ENCODE data around the gene KRTAP4-1. TPM values are rescaled to one million over a fixed set of nuclear protein-coding genes. Genes with fewer than 3 reads are reported as not detected.

The KRTAP4-1 gene
- total and polyA plus RNA-seq, 2 of the 13 experiments (the other 11 are each of a cell fraction or from before 2014, with no cell fraction given) = not detected

GRCh38 chr17:41231731-41232130, 47.0 kb upstream of the KRTAP4-1 start:
- H3K27ac ChIP-seq (ENCODE audit: extremely low read length, insufficient read depth, low read length) = no peak overlapping the region
- FAIRE-seq (no peak), ATAC-seq (no peak), DNase-seq (ENCODE audit: low spot score) (no peak)
- no peaks in the 10 kb centered on the region for H3K36me3 ChIP-seq (replicated peaks in 1 of 2; ENCODE audit: control insufficient read depth in 1 of 2, insufficient read depth in 2 of 2, low read length in 2 of 2)
- H3K79me2 ChIP-seq (ENCODE audit: insufficient read depth, low read length) = no peaks in the 10 kb centered on the region
- intact Hi-C loops (cut with micrococcal nuclease; ENCODE audit: unreplicated experiment) = no loop called here
- WGBS (ENCODE audit: low lambda C conversion rate) = 11% methylated on average over 6 of the region's 6 CpGs
- H3K9ac ChIP-seq (ENCODE audit: insufficient read depth, low read depth, low read length) = no peak overlapping the region
- no peaks in the 10 kb centered on the region for H4K20me1 ChIP-seq (ENCODE audit: insufficient read depth, low read length)
- no TSS peak for BruUV-seq (replicated peaks)
- no peak overlapping the region for H3K4me3 ChIP-seq (replicated peaks in 1 of 3; ENCODE audit: insufficient read depth in 1 of 3, low read depth in 2 of 3, low read length in 3 of 3)
- H3K4me2 ChIP-seq (ENCODE audit: low read depth, low read length) = no peak overlapping the region
- H3K27me3 ChIP-seq (ENCODE audit: control insufficient read depth in 1 of 2, insufficient read depth in 2 of 2, low read length in 2 of 2) = peaks cover 0 to 5% of the 10 kb centered on the region in 2 experiments; a peak in 1 of 5 replicates
- no peaks in the 10 kb centered on the region for H3K9me3 ChIP-seq (ENCODE audit: low read length)
- H2AFZ ChIP-seq (ENCODE audit: low read length) = no peak overlapping the region
- no peaks in the 10 kb centered on the region for H3K4me1 ChIP-seq (ENCODE audit: insufficient read depth, low read length)
- ChIA-PET CTCF (ENCODE audit: low intra/inter-chr PET ratio, low total read pairs) (no interaction called here), POLR2A (no interaction called here)
- in situ Hi-C loops (cut with HindIII; ENCODE audit: extremely low pct_ligation_motif_present, low pct_unique_long_range_greater_than_20kb) = no loop called here
- TF ChIP-seq KLF16 (CRISPR knock-in tag; IDR thresholded peaks at IDR 0.05) (no peak), ZFP1 (CRISPR knock-in tag; IDR thresholded peaks at IDR 0.05) (no peak), ARNT2 (CRISPR knock-in tag; IDR thresholded peaks at IDR 0.05; ENCODE audit: low read depth) (no peak), POGZ (CRISPR knock-in tag; IDR thresholded peaks at IDR 0.05) (no peak), NONO (IDR thresholded peaks at IDR 0.05) (no peak), NONO (CRISPR knock-in tag; conservative IDR thresholded peaks at IDR 0.05) (no peak), ZNF331 (CRISPR knock-in tag; IDR thresholded peaks at IDR 0.05) (no peak), ZNF234 (CRISPR knock-in tag; conservative IDR thresholded peaks at IDR 0.05) (no peak), CENPT (CRISPR knock-in tag; IDR thresholded peaks at IDR 0.05; ENCODE audit: low read depth) (no peak), MNT (IDR thresholded peaks at IDR 0.05) (no peak), PRDM10 (CRISPR knock-in tag; IDR thresholded peaks at IDR 0.05; ENCODE audit: low read depth) (no peak), FOXC1 (CRISPR knock-in tag; IDR thresholded peaks at IDR 0.05; ENCODE audit: borderline replicate concordance) (no peak), DRAP1 (CRISPR knock-in tag; IDR thresholded peaks at IDR 0.05) (no peak), ZNF224 (CRISPR knock-in tag; IDR thresholded peaks at IDR 0.05) (no peak), SATB2 (CRISPR knock-in tag; IDR thresholded peaks at IDR 0.05) (no peak)
- TF ChIP-seq, protein P1, sequence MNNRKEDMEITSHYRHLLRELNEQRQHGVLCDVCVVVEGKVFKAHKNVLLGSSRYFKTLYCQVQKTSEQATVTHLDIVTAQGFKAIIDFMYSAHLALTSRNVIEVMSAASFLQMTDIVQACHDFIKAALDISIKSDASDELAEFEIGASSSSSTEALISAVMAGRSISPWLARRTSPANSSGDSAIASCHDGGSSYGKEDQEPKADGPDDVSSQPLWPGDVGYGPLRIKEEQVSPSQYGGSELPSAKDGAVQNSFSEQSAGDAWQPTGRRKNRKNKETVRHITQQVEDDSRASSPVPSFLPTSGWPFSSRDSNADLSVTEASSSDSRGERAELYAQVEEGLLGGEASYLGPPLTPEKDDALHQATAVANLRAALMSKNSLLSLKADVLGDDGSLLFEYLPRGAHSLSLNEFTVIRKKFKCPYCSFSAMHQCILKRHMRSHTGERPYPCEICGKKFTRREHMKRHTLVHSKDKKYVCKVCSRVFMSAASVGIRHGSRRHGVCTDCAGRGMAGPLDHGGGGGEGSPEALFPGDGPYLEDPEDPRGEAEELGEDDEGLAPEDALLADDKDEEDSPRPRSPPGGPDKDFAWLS (CRISPR knock-in tag; IDR thresholded peaks at IDR 0.05; ENCODE audit: borderline replicate concordance) = no peak

Data from HepG2 (cell line).